GM12878 (cell line): ENCODE measurements around the gene ITPRIPL2.

Experiments
- ATF3 ChIP-seq: IDR thresholded peaks from 2 replicates; pipeline ENCODE4 v1.6.1; 2011; ENCODE audit warnings: low read depth, mild to moderate bottlenecking, low read length, moderate library complexity, borderline replicate concordance; ENCODE audit errors: extremely low read depth
- SMAD1 ChIP-seq: fragments of 450-650 bp; IDR thresholded peaks from 2 replicates; pipeline ENCODE4 v1.6.1; 2018; ENCODE audit warnings: mild to moderate bottlenecking, low read depth; ENCODE audit not compliant: partially characterized antibody
- SP1 ChIP-seq: IDR thresholded peaks from one replicate; pipeline ENCODE4 v1.6.1; 2011; ENCODE audit warnings: low read depth, low read length

GRCh38 chr16:19164285-19164684 lies 50.5 kb downstream of the ITPRIPL2 start:
- TF ChIP-seq SP1, result no peak
- TF ChIP-seq SMAD1, result no peak
- no peak for TF ChIP-seq ATF3
